GM19397 (cell line): ENCODE measurements around the gene SLC12A8.

ENCODE experiments used
- ATAC-seq: cut with Tn5 transposase; IDR thresholded peaks from one replicate; pipeline ENCODE4 v1.9.1; 2021; ENCODE audit warnings: mild to moderate bottlenecking, moderate library complexity; ENCODE audit not compliant: unreplicated experiment

Gene SLC12A8

DNA sequence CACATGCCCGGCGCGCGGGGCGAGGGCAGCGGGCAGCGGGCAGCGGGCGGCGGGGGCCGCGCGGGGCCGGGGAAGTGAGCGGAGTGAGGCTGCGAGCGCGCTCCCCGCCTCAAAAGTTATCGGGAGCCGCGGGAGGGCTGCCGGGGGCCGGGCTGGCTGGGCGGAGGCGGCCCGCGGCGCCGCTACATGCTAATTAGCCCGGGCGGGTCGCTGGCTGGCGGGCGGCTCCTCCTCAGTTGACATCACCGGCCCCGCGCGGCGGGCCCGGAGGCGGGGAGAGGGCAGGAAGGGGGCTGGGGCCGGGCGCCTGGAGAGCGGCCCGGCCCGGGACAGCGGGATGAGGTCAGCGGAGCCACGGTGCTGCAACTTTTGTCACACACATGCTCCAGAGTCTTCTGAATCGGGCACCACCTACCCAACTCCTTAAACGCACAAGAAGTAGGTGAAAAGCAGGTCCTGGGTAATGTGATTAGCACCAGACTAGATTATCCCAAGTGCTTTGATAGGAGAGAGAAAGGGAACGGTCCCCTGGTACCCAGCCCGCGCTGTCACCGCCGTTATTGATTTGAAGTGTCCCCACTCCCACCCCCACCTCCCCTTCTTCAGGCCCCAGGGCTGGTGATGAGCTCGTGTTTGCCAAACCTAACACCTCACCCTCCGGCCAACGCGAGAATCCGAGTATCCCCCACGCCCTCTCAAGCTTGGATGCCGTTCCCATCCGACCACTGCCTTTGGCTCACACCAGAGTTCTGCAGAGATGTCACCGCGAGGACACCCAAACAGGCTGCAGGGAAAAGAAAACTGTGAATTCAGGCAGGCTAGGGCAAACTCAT, 156.4 kb downstream of the SLC12A8 start, which contains the start of gene HEG1:
Gene HEG1 (minus strand): TSS at position 85 of the 833 bp plus-strand sequence. CDS start 107 bp downstream, outside the sequence.
- ATAC-seq = peak; percentile 75

DNA sequence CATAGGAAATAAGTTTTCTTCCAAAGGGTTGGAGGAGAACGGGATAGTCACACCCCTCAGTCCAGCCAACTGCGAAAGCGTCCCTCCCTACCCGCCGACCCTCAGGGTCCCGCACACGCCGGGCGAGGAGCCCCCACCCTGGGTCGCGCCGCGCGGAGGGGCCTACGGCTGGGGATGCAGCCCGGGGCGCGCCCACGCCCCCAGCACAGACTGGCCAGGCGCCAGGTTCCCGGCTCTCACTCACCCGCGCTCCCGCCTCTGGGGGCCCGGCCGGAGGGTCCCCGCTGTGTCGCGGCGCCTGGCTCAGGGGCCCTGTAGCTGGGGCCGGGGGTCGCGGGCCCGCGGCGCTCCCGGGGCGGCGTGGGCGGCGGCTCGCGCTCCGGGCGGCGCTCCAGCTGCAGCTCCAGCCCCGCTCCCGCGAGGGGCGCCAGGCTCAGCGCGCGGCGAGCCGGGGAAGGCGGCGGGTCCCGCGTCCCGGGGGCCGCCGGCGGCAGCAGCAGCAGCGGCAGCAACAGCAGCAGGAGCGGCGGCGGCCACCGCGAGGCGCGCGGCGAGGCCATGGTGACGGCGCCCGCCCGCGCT, 157.1 kb downstream of the SLC12A8 start:
- peak; percentile 31 for ATAC-seq

DNA sequence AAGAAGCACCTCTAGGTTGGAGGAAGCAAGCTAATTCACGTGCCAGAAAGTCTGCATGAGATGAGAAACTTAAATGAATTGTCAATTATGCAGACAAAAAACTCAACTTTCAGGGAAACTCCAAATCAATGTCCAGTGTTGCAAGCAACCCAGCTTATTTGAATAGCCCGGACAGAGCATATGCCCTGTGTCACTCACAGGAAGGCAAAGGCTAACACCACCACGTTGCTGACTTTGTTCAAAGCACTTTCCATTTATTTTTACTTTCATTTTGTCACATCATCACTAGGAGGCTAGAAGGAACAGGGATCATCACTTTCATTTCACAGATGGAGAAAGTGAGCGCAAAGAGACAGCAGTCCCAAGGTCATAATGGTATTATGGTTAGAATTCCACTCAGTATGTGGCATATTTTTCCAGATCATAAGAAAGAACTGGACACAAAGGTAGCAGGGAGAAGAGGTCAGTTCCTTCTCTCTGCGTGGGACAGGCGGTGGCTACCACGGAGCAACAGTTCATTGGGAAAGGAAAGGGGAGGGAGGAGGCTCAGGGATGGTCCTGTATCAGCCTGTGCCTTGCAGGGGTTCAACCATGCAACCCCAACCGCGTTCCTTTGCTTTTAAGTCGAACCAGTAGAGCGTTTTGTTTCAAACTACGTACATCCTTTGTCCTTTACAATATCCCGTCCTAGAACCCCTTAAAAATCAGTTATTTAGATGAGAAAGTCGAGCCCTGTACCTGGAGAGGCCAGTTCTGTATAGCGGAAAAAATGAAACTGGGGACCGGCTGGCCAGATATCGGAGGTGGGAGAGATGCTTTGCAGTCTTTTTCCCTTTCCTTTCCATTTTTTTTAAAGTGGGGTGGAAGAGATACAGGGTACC, 157.9 kb downstream of the SLC12A8 start:
- ATAC-seq = no peak

DNA sequence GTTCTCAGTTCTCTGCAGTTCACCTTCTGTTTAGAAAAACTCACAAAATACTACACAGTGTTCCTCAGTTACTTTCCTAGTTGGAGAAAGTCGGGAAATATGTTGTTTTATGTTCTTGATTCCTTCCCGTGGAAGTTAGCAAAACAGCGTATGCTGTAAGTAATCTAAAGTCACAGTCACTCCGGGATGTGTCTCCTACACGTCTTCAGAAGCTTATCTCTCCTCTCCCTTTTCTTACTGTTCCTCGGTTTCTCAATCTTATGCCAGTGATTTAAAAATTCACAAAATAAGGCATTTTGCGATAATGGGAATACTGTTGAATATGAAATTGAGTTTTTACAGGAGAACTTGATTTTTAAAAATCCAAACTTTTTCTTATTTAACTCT, 158.5 kb downstream of the SLC12A8 start:
- no peak for ATAC-seq

DNA sequence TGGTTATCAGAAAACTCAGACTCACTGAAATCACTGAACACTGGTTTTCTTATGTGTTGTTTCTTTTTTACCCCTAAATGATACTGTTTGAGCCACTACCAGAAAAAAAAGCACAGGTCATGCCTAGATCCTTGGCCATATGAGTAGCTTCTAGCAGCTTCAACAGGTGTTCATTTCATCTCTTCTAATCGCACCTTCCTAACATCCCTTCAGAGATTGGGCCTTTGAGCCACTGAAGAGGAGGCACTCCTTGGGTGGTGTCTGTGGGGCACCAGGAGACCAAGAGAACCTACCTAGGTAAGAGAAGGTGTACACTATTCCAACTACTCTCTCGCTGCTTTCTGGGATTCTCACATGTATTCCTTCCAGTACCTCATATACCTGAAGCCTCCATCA, 159.2 kb downstream of the SLC12A8 start:
- ATAC-seq = no peak

DNA sequence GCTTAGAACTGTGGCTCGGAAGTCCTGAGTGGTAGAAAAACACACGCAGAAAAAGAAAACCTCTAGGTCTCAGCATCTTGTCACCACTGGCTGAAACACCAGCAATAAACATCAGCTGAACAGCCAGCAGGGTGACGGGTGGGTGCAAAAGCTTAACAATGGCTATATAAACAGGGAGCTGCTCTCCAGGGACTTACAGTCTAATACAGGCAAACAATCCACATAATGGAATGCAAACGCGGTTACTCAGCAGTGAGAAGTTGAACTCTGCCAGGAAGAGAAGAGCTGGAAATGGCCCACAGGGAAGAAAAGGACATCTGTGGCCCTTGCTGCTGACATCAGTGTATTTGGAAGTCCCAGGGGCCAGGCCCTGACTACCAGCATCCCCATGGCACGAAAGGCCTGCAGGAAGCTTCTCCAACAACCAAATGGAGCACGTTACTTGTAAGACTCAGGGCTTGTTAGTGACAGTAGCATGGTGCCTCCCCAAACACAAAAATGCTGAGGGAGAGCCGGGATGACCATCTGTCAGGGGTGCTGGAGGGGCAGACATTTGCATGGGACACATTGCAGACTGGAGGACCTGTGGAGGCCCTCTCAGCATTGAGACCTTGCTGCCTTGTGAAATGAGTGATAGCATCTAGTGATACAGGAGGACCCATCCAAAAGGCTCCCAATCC, 159.8 kb downstream of the SLC12A8 start:
- no peak for ATAC-seq

- ATAC-seq = no peak
Observed at GRCh38 chr3:125051715-125052581, 160.6 kb downstream of the SLC12A8 start.

GRCh38 chr3:125051205-125051604, 161.3 kb downstream of the SLC12A8 start:
- ATAC-seq = no peak

GRCh38 chr3:125050488-125051090, 162.0 kb downstream of the SLC12A8 start:
- ATAC-seq = no peak

GRCh38 chr3:125048282-125048681, 164.3 kb downstream of the SLC12A8 start:
- no peak for ATAC-seq

GRCh38 chr3:125045965-125046364, 166.6 kb downstream of the SLC12A8 start:
- ATAC-seq = no peak

GRCh38 chr3:125045194-125045593, 167.4 kb downstream of the SLC12A8 start:
- no peak for ATAC-seq

- ATAC-seq = no peak
Observed at GRCh38 chr3:125043599-125044151, 168.9 kb downstream of the SLC12A8 start.

DNA sequence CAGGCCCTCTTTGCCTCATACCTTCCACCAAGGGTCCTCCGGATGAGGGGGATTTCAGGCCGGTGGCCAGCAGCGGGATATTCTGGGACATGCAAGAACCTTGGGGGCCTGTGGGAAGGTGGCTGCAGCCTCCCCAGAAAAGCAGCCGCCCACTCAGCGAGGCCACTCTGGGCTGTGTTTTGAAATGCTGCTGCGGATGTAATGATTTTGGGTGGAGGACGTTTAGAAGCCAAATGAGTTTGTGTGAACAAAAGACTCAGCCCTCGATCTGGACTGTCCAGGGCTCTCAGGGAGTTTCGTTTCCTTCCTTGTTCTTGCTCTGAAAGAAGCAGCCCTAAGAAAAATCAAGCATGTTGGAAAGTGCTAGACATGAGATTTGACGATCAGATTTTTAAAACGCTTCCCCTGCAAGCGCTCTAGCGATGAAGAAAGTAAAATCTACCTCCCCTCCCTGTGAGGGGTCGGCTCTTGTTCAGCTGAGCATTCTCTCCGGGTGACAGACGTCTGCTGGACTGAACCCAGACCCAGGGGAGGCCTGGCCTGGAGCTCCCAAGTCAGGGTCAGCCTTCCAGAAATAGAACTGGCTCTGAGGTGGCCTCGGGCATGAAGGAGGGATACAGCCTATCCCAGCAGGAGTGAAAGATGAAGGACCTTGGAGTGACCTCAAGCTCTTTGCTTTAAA, 169.7 kb downstream of the SLC12A8 start:
- no peak for ATAC-seq

GRCh38 chr3:125039131-125040100, 173.1 kb downstream of the SLC12A8 start:
- ATAC-seq = no peak

GRCh38 chr3:125037498-125038150, 174.9 kb downstream of the SLC12A8 start:
- ATAC-seq = no peak

- ATAC-seq = no peak
Observed at GRCh38 chr3:125035217-125035616, 177.3 kb downstream of the SLC12A8 start.
